NCI-H1417 (cell line): ENCODE data around the gene PARD3.
A peak's percentile ranks its signal among the peaks of the same experiment; 100 is the strongest.
"Not testable (repeated sequence)": the region's sequence is repeated elsewhere in the genome, so short reads cannot be mapped to it uniquely, and the experiment has no call there.

Experiments used
- DNase-seq, 3 experiments: peaks; one replicate each; lab custom pipeline; 2025; lab: John Stamatoyannopoulos, UW

The PARD3 gene

DNA sequence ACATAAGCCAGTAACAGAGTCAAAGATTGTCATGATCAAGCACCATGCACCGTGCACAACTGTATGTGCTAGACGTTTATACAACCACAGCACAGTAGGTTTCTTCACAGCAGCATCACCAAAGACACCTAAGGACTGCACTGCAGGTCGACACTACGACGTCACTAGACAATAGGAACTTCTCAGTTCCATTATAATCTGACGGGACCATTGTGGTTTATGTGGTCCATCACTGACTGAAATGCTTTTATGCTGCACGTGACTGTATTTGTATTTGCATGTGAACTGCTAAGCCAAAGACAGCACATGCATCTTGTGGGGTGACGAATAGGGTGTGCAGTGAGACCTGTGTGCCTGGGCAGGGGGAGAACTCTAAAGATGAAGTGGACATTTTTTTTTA lies 164.9 kb downstream of the PARD3 start:
- DNase-seq = no peak

DNA sequence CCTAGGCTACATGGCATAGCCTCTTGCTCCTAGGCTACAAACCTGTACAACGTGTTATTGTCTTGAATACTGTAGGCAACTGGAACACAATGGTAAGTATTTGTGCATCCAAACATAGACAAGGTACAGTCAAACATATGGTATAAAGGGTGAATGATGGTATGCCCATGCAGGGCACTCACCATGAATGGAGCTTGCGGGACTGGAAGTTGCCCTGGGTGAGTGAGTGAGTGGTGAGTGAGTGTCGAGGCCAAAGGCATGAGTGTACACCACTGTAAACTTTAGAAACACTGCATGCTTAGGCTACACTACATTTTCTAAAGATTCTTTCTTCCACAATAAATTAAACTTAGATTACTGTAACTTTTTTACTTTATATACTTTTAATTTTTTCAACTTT lies 165.7 kb downstream of the PARD3 start:
- no peak for DNase-seq

DNA sequence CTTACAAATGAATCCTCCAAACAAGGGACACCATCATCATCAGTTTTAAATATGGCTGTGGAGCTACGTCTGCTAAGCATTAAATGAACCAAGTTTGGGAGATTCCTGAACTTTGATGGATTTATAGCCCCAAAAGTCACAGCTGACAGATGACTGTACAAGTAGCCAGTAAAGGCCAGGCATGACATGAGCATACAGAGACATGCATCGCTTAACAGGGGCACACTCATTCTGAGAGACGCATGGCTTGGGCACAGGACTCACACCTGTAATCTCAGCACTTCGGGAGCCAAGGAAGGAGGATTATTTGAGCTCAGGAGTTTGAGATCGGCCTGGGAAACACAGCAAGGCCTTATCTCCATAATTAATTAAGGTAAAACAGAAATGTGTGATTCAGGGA lies 166.2 kb downstream of the PARD3 start:
- DNase-seq = no peak

DNA sequence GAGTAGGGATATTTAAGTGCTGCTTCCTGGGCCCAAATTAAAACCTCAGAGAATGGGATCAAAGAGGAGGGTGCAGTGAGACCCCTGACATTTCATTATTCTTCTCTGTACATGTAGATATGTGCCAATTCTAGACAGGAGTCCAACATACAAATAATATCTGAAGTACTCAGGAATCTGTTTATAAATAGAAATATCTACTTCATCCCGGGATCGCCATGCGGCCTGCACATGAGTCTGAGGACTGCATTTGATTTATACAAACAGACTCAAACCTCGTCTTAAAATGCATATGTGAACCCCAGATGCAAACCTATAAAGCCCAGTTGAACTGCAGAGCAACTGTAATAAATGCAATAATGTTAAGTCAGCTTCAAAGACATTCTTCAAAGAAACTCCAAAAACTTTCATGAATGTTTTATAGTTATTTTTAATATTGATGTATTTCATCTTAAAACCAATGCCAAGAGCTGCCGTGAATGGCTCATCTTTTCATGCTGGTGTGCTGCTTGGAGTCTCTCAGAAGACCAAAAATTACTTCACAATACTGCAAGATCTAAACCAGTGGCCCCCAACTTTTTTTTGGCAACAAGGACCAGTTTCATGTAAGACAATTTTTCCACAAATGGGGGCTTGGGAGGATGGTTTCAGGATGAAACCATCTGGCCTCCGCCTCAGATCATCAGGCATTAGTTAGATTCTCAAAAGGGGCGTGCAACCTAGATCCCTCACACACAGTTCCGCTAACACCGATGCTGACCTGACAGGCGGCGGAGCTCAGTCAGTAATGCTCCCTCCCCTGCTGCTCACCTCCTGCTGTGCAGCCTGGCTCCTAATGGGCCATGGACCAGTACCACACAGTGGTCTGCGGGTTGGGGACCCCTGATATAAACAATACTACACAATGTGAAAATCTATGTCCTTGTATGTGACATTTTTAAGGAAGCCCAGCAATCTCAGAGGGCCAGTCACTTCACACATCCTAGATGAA lies 166.9 kb downstream of the PARD3 start:
- DNase-seq = no peak

- no peak for DNase-seq
These were observed 167.9 kb downstream of the PARD3 start for GRCh38 chr10:34647160-34647559.

- no peak for DNase-seq
These were observed 168.8 kb downstream of the PARD3 start for GRCh38 chr10:34646331-34646730.

- DNase-seq = not testable (repeated sequence)
These were observed 170.3 kb downstream of the PARD3 start for GRCh38 chr10:34644815-34645214.

- no peak for DNase-seq
These were observed 170.9 kb downstream of the PARD3 start for GRCh38 chr10:34644224-34644623.

DNA sequence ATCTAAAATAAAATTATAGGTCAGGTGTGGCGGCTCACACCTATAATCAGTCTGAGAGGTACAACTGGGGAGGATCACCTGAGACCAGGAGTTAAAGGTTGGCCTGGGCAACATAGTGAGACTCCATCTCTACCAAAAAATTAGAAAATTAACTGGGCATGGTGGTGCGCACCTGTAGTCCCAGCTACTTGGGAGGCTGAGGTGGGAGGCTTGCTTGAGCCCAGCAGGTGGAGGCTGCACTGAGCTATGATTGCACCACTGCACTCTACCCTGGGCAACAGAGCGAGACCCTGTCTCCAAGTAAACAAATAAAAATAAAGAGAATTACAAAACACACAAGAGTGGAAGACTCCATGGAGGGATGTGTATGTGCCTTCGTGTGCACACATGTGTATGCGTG lies 171.5 kb downstream of the PARD3 start:
- no peak for DNase-seq

DNA sequence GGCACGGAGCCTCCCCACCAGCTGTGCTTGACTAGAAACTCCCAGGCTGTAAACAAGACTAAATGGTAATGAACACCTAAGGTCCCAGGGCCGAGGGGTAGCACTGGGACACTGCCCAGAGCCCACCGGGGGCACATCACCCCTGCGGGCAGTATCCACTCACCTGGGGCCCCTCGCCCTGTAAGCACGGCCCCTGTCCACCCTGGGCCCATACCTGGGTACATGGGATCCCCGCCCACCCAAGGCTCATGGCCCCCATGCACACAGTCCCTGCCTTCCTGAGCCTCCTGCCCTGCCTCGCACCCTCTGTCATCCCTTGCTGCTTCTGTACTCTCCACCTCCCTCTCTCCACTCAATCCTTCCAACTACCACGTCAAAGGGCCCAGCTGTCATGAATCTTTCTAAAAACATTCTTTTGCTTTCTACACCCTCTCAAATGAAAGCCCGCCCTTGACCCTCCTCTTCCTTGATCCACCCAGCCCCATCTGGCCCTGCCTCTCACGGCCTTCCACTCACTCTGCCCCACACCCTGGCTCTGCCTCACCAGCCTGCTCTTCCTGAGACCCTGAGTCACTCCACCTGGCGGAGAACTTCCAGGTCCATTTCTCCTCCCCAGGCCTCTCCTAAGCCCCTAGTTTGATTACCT lies 173.1 kb downstream of the PARD3 start:
- no peak for DNase-seq

DNA sequence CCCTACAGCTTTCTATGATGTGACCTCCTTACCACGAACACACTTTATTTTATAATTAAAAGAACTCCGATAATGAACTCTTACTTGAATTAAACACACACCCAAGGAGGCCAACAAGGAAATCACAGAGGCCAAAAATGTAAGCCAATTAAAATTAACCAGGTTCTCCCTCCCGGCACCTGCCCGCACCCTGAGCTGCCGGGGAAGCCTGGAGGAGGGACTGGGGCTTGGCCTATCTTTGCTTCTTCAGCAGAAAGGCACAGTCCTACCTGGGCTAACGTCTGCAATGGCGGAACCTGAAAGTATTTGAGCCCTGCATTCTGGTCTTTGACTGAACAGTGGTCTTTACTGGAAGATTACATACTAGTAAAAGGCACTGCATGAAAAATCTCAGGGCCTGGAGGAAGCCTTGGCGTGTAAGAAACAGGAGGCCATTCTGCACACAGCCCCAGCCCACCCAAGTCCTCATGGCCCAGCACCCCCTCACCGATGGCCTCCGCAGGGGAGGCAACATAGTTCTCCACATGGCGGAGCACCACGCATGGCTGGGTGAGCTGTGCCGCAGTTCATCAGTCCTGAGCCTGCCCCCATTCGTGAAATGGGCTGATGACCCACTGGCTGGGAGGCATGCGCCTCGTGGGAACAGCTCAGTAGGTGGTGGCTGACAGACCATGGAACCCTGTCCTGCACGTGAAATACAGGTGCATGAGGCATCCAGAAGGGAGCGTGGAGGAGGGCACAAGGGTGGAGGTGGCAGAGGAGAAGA lies 173.8 kb downstream of the PARD3 start:
- DNase-seq = no peak

DNA sequence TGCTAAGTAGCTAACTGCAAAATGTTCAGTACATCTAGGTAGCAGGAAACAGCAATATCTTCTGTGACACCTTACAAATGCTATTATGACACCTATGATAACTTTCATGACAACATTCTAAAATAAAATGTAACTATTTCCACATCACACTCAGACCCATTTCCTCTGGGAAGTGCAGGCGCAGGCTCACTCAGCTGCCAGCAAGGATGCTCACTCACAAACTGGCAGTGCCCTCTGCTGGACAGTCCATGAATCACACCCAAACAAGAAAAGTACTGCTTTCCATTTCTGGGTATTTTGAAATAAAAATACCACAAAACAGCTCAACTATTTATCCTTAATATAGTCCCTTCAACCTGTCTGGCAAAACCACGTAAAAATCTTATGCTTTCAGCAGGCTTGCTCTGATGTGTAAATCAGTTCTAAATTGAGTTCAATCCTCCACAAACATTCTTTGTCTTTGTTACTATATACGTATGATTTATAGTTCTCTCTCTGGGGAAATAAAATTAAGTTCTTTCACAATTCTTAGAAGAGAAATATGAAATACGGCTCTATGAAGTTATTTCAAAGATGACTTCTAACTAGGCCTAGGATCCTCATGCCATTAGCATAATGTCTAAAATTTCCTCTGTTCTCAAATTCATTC lies 176.6 kb downstream of the PARD3 start:
- peak; percentile 36 to 78 (median 58) for DNase-seq

GRCh38 chr10:34637418-34637911 lies 177.6 kb downstream of the PARD3 start:
- peak; percentile 21 to 89 (median 64) for DNase-seq

GRCh38 chr10:34635111-34635510 lies 180.0 kb downstream of the PARD3 start:
- DNase-seq = no peak

- DNase-seq = no peak
These were observed 181.7 kb downstream of the PARD3 start for GRCh38 chr10:34633374-34633773.

DNA sequence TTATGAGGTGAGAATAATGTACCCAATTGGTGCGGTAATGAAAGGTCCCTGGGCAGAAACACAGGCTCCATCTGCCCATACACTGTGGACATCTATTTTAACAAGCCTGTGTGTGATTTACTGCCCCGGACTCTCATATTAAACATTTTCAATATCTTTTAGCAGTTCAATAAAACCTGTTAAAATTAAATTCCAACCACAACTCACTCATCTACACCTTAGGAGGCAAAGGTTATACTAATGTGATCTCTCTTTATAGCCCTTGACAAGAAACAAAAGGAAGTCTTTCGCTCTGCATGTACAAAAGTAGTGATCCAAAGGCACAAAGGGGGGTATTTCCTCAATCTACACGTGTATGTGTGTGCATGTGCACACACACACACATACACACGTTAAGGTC lies 186.0 kb downstream of the PARD3 start:
- no peak for DNase-seq

GRCh38 chr10:34628174-34628796 lies 186.8 kb downstream of the PARD3 start:
- no peak for DNase-seq

DNA sequence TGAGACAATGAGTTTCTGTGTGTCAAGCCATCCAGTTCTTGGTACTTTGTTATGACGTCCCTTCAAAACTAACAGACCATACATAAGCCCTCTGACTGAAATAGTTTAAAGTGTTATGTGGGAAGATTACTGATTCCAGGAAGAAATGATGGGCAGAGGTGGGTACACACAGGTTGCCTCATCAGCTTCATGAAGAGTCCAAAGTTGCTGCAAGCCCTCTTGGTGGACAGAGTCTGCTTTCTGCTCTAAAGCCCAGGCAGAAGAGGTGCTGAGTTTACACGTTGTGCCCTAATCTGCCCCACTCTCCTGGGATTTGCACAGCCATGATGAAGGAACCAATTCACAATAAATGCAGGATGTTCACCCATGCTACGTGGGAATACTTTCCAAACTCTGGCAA lies 187.4 kb downstream of the PARD3 start:
- DNase-seq = no peak

GRCh38 chr10:34627331-34627730 lies 187.8 kb downstream of the PARD3 start:
- no peak for DNase-seq

DNA sequence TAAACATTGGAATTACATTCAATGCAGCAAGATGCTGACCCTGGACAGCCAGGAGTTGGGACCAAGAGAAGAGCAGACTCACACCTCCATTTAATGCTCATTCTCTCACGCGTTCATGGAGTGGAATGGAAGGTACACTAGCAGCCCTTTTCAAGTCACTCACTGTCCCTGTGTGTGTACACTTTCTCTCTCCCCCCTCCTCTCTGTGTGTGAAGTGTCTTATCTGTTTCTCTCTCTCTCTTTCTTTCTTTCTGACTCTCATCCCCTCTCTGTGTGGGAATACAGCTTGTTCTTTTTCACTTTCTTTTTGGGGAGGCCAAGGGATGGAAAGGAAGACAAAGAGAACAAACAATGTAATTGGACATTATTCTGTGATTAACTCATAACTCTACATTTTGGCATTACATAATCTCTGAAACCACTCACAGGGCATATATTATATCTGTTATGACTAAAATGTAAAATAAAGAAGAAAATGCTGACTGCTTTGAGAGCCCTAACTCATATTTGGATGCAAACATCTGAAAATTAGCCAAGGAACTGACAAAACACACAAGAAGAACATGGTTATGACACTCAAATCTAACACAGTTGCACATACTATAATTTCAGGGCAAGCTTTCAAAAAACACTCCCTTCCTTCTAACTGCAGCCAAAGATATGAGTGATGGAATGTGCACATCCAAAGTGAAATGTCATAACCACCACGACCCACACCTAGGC lies 188.8 kb downstream of the PARD3 start:
- no peak for DNase-seq
